ENCODE measurements around the gene KY.

The KY gene

GRCh38 chr3:134650431-134651346 is at the start of gene KY:
KY (minus strand) TSS chr3:134651022; CDS start chr3:134650960, 62 bp downstream.
- peak; percentile 45 for DNase-seq (ENCODE audit: low spot score)

- DNase-seq (ENCODE audit: low spot score) = no peak
These were observed 48.9 kb upstream of the KY start for GRCh38 chr3:134699721-134700120.

- DNase-seq (ENCODE audit: low spot score) = no peak
These were observed 48.4 kb upstream of the KY start for GRCh38 chr3:134699141-134699711.

- DNase-seq (ENCODE audit: low spot score) = peak; percentile 33
These were observed 47.2 kb upstream of the KY start for GRCh38 chr3:134697830-134698689.

- no peak for DNase-seq (ENCODE audit: low spot score)
These were observed 45.3 kb upstream of the KY start for GRCh38 chr3:134696155-134696554.

- DNase-seq (ENCODE audit: low spot score) = no peak
These were observed 44.2 kb upstream of the KY start for GRCh38 chr3:134694946-134695543.

- peak; percentile 26 for DNase-seq (ENCODE audit: low spot score)
These were observed 43.6 kb upstream of the KY start for GRCh38 chr3:134694466-134694865.

GRCh38 chr3:134693804-134694203 is 43.0 kb upstream of the KY start:
- no peak for DNase-seq (ENCODE audit: low spot score)

GRCh38 chr3:134693226-134693625 is 42.4 kb upstream of the KY start:
- DNase-seq (ENCODE audit: low spot score) = no peak

GRCh38 chr3:134690226-134690625 is 39.4 kb upstream of the KY start:
- DNase-seq (ENCODE audit: low spot score) = no peak

- DNase-seq (ENCODE audit: low spot score) = no peak
These were observed 36.8 kb upstream of the KY start for GRCh38 chr3:134687642-134688041.

- DNase-seq (ENCODE audit: low spot score) = no peak
These were observed 35.3 kb upstream of the KY start for GRCh38 chr3:134685929-134686802.

- no peak for DNase-seq (ENCODE audit: low spot score)
These were observed 31.5 kb upstream of the KY start for GRCh38 chr3:134682196-134682880.

GRCh38 chr3:134681522-134681900 is 30.7 kb upstream of the KY start:
- no peak for DNase-seq (ENCODE audit: low spot score)

GRCh38 chr3:134680796-134681521 is 30.1 kb upstream of the KY start:
- DNase-seq (ENCODE audit: low spot score) = no peak

- no peak for DNase-seq (ENCODE audit: low spot score)
These were observed 27.1 kb upstream of the KY start for GRCh38 chr3:134677987-134678308.

- DNase-seq (ENCODE audit: low spot score) = no peak
These were observed 26.6 kb upstream of the KY start for GRCh38 chr3:134677196-134677986.

- DNase-seq (ENCODE audit: low spot score) = no peak
These were observed 25.0 kb upstream of the KY start for GRCh38 chr3:134675726-134676256.

- no peak for DNase-seq (ENCODE audit: low spot score)
These were observed 21.7 kb upstream of the KY start for GRCh38 chr3:134672571-134672970.

Measured in globus pallidus (tissue), 1 donor.